ENCODE results near the gene MYBPH.

DNA sequence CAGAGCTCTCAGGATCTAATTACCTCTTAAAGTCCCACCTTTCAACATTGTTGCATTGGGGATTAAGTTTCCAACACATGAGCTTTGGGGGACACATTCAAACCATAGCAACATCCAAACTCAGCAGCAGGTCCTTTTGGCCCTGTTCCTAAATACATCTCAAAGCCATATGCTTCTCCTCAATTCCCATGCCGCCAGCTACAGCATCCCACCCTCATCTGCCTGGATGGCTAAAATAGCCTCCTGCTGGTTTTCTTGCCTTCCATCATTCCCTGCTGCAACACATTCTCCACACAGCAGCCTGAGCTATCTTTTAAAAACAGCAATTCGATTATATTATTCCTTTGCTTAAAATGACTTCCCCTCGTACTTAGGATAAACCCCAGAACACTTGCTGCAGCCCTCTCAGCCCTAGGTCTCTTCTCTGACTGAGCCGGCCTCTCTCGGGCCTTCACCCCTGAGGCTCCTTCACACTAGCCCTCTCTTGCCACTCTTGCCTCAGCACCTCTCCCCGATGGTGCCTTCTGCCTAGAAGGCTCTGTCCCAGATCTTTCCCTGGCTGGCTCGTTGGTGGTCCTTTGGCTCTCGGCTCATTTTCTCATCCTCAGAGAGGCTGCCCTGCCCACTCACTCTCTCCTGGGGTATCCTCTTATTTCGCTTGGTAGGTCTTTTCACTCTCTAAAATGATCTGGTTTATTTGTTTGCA lies 16.5 kb downstream of the MYBPH start:
- TF ChIP-seq CTCF (conservative IDR thresholded peaks at IDR 0.05; ENCODE audit: low read length) (no peak), EZH2phosphoT487 (IDR thresholded peaks at IDR 0.05; ENCODE audit: borderline replicate concordance) (no peak)
